ENCODE measurements around the gene KBTBD13. TPM values are rescaled to one million over a fixed set of nuclear protein-coding genes. Genes with fewer than 3 reads are reported as not detected.

KBTBD13 gene
- total and polyA plus RNA-seq, 7 donors = 0.12 to 5.7 (median 1.8) TPM

DNA sequence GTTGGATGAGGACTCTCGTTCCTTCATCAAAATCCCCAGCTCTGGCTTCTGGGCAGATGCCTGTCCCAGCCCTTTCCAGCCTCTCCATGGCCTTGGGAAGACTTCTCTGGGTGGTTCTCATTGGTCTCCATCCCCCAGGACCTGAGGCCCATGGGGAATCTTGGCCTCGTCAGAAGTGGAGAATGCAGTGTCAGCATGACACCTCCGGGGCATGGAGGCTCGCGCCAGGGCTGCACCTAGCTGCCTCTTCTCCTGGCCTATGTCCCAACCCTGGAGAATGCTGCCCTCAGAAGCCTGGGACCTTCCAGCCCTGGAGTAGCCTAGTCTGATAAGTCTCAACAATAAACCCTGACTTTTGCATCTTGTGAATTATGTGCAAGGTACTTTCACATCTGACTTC, 3.0 kb downstream of the KBTBD13 start:
- no peaks in the 10 kb centered on the region for H3K9me3 ChIP-seq
- peak overlapping the region; percentile 15 for H3K27ac ChIP-seq
- DNase-seq (no peak), ATAC-seq (no peak)
- intact Hi-C loops (cut with DNase I) = no loop called here
- H3K36me3 ChIP-seq (ENCODE audit: insufficient read depth in 1 of 2, low read depth in 1 of 2) = no peaks in the 10 kb centered on the region
- no peak overlapping the region for H3K4me3 ChIP-seq
- 39 to 52% (median 43%) methylated on average over 5 of the region's 5 CpGs for WGBS, 3 donors
- peaks cover 43% of the 10 kb centered on the region for H3K4me1 ChIP-seq
- no peaks in the 10 kb centered on the region for H3K27me3 ChIP-seq (ENCODE audit: insufficient read depth in 3 of 3, low read length in 2 of 3)
- TF ChIP-seq, protein P1, sequence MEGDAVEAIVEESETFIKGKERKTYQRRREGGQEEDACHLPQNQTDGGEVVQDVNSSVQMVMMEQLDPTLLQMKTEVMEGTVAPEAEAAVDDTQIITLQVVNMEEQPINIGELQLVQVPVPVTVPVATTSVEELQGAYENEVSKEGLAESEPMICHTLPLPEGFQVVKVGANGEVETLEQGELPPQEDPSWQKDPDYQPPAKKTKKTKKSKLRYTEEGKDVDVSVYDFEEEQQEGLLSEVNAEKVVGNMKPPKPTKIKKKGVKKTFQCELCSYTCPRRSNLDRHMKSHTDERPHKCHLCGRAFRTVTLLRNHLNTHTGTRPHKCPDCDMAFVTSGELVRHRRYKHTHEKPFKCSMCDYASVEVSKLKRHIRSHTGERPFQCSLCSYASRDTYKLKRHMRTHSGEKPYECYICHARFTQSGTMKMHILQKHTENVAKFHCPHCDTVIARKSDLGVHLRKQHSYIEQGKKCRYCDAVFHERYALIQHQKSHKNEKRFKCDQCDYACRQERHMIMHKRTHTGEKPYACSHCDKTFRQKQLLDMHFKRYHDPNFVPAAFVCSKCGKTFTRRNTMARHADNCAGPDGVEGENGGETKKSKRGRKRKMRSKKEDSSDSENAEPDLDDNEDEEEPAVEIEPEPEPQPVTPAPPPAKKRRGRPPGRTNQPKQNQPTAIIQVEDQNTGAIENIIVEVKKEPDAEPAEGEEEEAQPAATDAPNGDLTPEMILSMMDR (IDR thresholded peaks at IDR 0.05) = no peak

DNA sequence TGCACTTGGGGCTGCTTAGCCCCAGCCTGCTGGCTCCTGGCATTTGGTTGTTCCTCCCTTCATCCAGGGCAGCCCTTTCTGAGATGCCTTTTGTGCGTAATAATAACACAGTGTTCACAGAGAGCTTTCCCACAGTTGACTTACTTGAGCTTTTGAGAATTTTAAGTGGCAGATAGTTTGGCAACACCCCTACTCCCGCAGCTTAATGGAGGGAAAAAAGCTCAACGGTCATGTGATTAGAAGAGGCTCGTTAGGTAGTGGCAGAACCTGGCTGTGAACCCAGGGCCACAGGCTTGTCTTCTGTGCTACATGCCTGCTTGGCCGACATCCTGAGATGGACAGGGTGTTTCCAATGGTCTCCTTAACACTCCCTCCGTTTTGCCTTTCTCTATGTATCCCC, 4.7 kb downstream of the KBTBD13 start:
- DNase-seq (no peak), ATAC-seq (no peak)
- Histone ChIP-seq H3K27ac (peak overlapping the region; percentile 54), H3K36me3 (ENCODE audit: insufficient read depth in 1 of 2, low read depth in 1 of 2) (no peaks in the 10 kb centered on the region), H3K9me3 (no peaks in the 10 kb centered on the region), H3K4me3 (no peak overlapping the region), H3K4me1 (peaks cover 59% of the 10 kb centered on the region), H3K27me3 (ENCODE audit: insufficient read depth in 3 of 3, low read length in 2 of 3) (no peaks in the 10 kb centered on the region)
- 31 to 48% (median 40%) methylated on average over 6 of the region's 6 CpGs for WGBS, 3 donors
- TF ChIP-seq, protein P1 (IDR thresholded peaks at IDR 0.05) = no peak
- intact Hi-C loops (cut with DNase I) = no loop called here

DNA sequence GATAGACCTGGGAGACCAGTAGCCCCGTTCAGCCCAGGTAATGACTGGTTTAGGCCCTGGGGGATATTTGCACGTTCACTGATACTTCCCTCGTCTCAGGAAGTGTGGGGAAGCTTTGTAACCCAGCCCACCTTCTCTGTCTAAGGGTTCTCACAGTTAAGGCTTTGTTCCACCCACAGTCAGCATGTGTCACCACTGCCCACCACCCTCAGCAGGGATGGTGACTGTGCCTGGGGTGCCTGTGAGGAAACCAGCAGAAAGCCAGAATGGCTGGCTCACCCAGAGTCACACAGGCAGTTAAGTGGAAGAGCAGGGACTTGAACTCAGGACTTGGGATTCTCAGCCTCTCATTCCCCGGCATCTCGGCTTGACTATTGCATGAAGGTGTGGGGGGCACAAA, 5.2 kb downstream of the KBTBD13 start:
- no peaks in the 10 kb centered on the region for H3K9me3 ChIP-seq
- no peak for ATAC-seq
- no peaks in the 10 kb centered on the region for H3K27me3 ChIP-seq (ENCODE audit: insufficient read depth in 3 of 3, low read length in 2 of 3)
- no peak overlapping the region for H3K4me3 ChIP-seq
- DNase-seq = no peak
- TF ChIP-seq, protein P1 (IDR thresholded peaks at IDR 0.05) = no peak
- H3K36me3 ChIP-seq (ENCODE audit: insufficient read depth in 1 of 2, low read depth in 1 of 2) = no peaks in the 10 kb centered on the region
- intact Hi-C loops (cut with DNase I) = no loop called here
- peak overlapping the region; percentile 54 for H3K27ac ChIP-seq
- WGBS, 3 donors = 79 to 85% (median 82%) methylated on average over 5 of the region's 5 CpGs
- peaks cover 58% of the 10 kb centered on the region for H3K4me1 ChIP-seq

DNA sequence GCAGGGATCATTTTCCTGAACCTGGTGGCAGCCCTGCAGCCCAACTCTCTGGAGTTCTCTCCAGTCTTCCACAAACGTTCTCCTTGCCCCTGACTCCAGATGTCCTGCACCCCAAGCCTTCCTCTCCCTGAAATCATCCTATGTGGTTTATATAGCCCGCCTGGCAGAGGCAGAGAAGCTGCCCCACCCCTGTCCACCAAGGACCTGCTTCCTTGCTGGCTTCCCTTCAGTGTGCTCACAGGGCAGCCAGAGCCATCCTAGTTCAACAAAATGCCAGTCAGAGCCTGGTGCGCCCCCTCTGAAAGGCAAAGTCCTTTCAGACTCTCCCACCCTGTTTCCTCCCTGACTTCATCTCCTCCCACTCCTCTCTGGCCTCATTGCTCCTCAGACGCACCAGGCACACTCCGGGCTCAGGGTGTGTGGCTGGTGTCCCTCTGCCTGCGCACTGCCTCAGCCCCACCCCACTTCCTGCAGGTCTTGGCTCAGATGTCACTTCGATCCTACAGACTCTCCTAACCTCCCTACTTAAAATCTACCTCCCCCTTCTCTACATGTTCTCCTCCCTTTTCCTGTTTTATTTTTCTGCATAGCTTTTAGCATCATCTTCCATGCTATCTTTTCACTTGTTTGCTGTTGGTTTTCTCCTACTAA, 5.9 kb downstream of the KBTBD13 start:
- ATAC-seq (no peak), DNase-seq (no peak)
- H3K4me3 ChIP-seq = no peak overlapping the region
- H3K27me3 ChIP-seq (ENCODE audit: insufficient read depth in 3 of 3, low read length in 2 of 3) = no peaks in the 10 kb centered on the region
- no peaks in the 10 kb centered on the region for H3K9me3 ChIP-seq
- intact Hi-C loops (cut with DNase I) = no loop called here
- no peaks in the 10 kb centered on the region for H3K36me3 ChIP-seq (ENCODE audit: insufficient read depth in 1 of 2, low read depth in 1 of 2)
- peak overlapping the region; percentile 54 for H3K27ac ChIP-seq
- TF ChIP-seq, protein P1 (IDR thresholded peaks at IDR 0.05) = no peak
- WGBS, 3 donors = 28 to 42% (median 32%) methylated on average over 7 of the region's 7 CpGs
- H3K4me1 ChIP-seq = peaks cover 64% of the 10 kb centered on the region

DNA sequence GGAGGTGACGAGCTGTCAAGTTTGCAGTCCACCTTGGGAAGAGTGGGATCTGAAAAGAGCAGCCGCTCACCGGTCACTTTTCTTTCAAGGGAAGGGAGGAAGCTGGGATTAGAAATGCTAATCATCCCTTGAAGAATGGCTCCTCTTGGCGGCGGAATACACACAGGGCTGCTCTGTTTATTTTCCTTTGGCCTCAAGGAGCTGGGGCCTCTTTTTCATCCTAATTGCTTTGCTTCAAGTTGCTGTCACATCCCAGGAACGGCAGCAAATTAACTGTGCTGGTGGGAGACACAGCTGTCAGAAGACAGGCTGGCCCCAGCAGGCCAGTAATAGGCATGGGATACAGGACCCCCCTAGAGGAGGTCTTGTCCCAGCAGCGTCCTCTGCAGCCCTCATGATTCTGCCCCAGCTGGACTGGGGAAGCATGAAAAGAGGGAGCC, 6.7 kb downstream of the KBTBD13 start:
- H3K27me3 ChIP-seq (ENCODE audit: insufficient read depth in 3 of 3, low read length in 2 of 3) = no peaks in the 10 kb centered on the region
- TF ChIP-seq, protein P1 (IDR thresholded peaks at IDR 0.05) = peak; percentile 28
- ATAC-seq (peak in 1 of 4 donors; percentile 19), DNase-seq (no peak)
- 45 to 55% (median 50%) methylated on average over 7 of the region's 7 CpGs for WGBS, 3 donors
- H3K4me3 ChIP-seq = no peak overlapping the region
- H3K36me3 ChIP-seq (ENCODE audit: insufficient read depth in 1 of 2, low read depth in 1 of 2) = no peaks in the 10 kb centered on the region
- H3K9me3 ChIP-seq = no peaks in the 10 kb centered on the region
- intact Hi-C loops (cut with DNase I) = no loop called here
- peak overlapping the region; percentile 50 for H3K27ac ChIP-seq
- peaks cover 64% of the 10 kb centered on the region for H3K4me1 ChIP-seq

Measured in psoas muscle (tissue), 8 donors.